CD4-positive, alpha-beta T cell (primary cell): Measurements from ENCODE around the gene SHISA7. TPM values are rescaled to one million over a fixed set of nuclear protein-coding genes. Genes with fewer than 3 reads are reported as not detected.

Experiments used
- ATAC-seq: fragments of 200-7000 bp; cut with Tn5 transposase; one replicate; pipeline ENCODE4 v1.10.0; 2022; ENCODE audit warnings: mild to moderate bottlenecking; ENCODE audit not compliant: poor library complexity
- CTCF ChIA-PET: fragments of 350-600 bp; sonication (Branson Sonifier 250); formaldehyde crosslinking; loops from one replicate; lab custom pipeline; 2021; ENCODE audit warnings: antibody characterized with exemption, inconsistent platforms; lab: Charles Lee
- POLR2A ChIA-PET: fragments of 350-600 bp; sonication (Branson Sonifier 250); formaldehyde crosslinking; loops from one replicate; lab custom pipeline; 2021; ENCODE audit warnings: antibody characterized with exemption, inconsistent platforms; lab: Charles Lee
- DNase-seq, 14 experiments: peaks; one replicate each; pipeline ENCODE4 v3.0.0-alpha.2; 2013 to 2020; ENCODE audit warnings: mixed read lengths in 2 of 14
- H3K27ac ChIP-seq, 2 donors: one replicate each; pipeline versions ENCODE4 v1.5.1 to v1.7.0; 2013; ENCODE audit warnings: low read length in 2 of 2, low read depth in 1 of 2, mild to moderate bottlenecking in 1 of 2
- H3K27me3 ChIP-seq, 2 experiments: 1 replicate in 1 of 2; 2 replicates in 1 of 2; pipeline versions ENCODE4 v1.6.1 to v1.7.0; 2013; ENCODE audit warnings: low read length in 2 of 2, control low read depth in 1 of 2, mild to moderate bottlenecking in 1 of 2, moderate library complexity in 1 of 2; ENCODE audit not compliant: insufficient read depth in 2 of 2, control insufficient read depth in 1 of 2
- H3K36me3 ChIP-seq: one replicate; pipeline ENCODE4 v1.6.1; 2013; ENCODE audit warnings: low read length, control low read depth; ENCODE audit not compliant: insufficient read depth
- H3K4me1 ChIP-seq: one replicate; pipeline ENCODE4 v1.6.1; 2013; ENCODE audit warnings: low read length, control low read depth; ENCODE audit not compliant: insufficient read depth
- H3K4me3 ChIP-seq: one replicate; pipeline ENCODE4 v1.5.1; 2013; ENCODE audit warnings: mild to moderate bottlenecking, low read length, moderate library complexity
- H3K9me3 ChIP-seq, 2 experiments: 1 replicate in 1 of 2; 2 replicates in 1 of 2; pipeline versions ENCODE4 v1.6.1 to v1.7.0; 2013; ENCODE audit warnings: low read length in 2 of 2, mild to moderate bottlenecking in 2 of 2, control low read depth in 1 of 2, moderate library complexity in 1 of 2; ENCODE audit not compliant: control insufficient read depth in 1 of 2, insufficient read depth in 1 of 2
- H3K27ac Mint-ChIP-seq: one replicate; pipeline ENCODE4 v1.8.0; 2020; ENCODE audit warnings: mixed read lengths
- H3K27me3 Mint-ChIP-seq: one replicate; pipeline ENCODE4 v1.8.0; 2021; ENCODE audit warnings: mixed read lengths
- H3K36me3 Mint-ChIP-seq: one replicate; pipeline ENCODE4 v1.8.0; 2021; ENCODE audit warnings: low read depth, mixed read lengths
- H3K4me1 Mint-ChIP-seq: one replicate; pipeline ENCODE4 v1.8.0; 2021; ENCODE audit warnings: low read depth, mixed read lengths
- H3K4me3 Mint-ChIP-seq: one replicate; pipeline ENCODE4 v1.8.0; 2020; ENCODE audit warnings: mild to moderate bottlenecking, mixed read lengths
- H3K9me3 Mint-ChIP-seq: one replicate; pipeline ENCODE4 v1.8.0; 2020; ENCODE audit warnings: mixed read lengths
- CTCF ChIP-seq: fragments of 200-600 bp; IDR thresholded peaks from one replicate; pipeline ENCODE4 v1.8.0; 2022; ENCODE audit warnings: antibody characterized with exemption, mild to moderate bottlenecking
- intact Hi-C, 2 experiments: fragments of 100-400 bp; cut with DNase I in 1 of 2; cut with micrococcal nuclease in 1 of 2; formaldehyde crosslinking; loops; one replicate each; pipeline versions ENCODE4 v1.15.1 to v1.9.0; 2023 to 2025; cut with DNase I, micrococcal nuclease
- total RNA-seq, 174 experiments: library from RNA in 2 of 174; stranded (reverse) in 2 of 174; gene quantifications; one replicate each; pipeline ENCODE4 v1.2.3 and lab custom pipeline; 2021 to 2026

Gene SHISA7
- total RNA-seq, 2 experiments from 2014 or later, result not detected

- Mint-ChIP-seq H3K4me1 (peaks cover 21% of the 10 kb centered on the region), H3K9me3 (no peaks in the 10 kb centered on the region), H3K4me3 (no peak overlapping the region), H3K27ac (no peak overlapping the region), H3K27me3 (peaks cover 57% of the 10 kb centered on the region), H3K36me3 (no peaks in the 10 kb centered on the region)
- Histone ChIP-seq H3K27me3 (peaks cover 61 to 84% of the 10 kb centered on the region in 2 experiments), H3K9me3 (peaks cover 0 to 44% of the 10 kb centered on the region in 2 experiments), H3K4me3 (no peak overlapping the region), H3K27ac (no peak overlapping the region), H3K4me1 (peaks cover 23% of the 10 kb centered on the region), H3K36me3 (no peaks in the 10 kb centered on the region)
- POLR2A ChIA-PET, result interaction anchor here (0.9 kb wide), 1 partner anchor 48 kb away, joined by 4 read pairs; the partner anchor contains the start of gene NAT14
- CTCF ChIA-PET, result no interaction called here
- no peak for ATAC-seq
- intact Hi-C loops, result no loop called here
- peak in 4 of 14 experiments; percentile 8 to 56 (median 42) for DNase-seq
- no peak for TF ChIP-seq CTCF
Observed at GRCh38 chr19:55437410-55437809, 5.7 kb downstream of the SHISA7 start.

- POLR2A ChIA-PET, result no interaction called here
Observed at GRCh38 chr19:55436847-55437246, 6.3 kb downstream of the SHISA7 start.

GRCh38 chr19:55435020-55435419, 8.1 kb downstream of the SHISA7 start:
- peaks cover 59 to 84% of the 10 kb centered on the region in 2 experiments for H3K27me3 ChIP-seq
- DNase-seq (no peak), ATAC-seq (no peak)
- no peak overlapping the region for H3K4me3 Mint-ChIP-seq
- TF ChIP-seq CTCF, result no peak
- no peaks in the 10 kb centered on the region for H3K9me3 Mint-ChIP-seq
- peaks cover 58% of the 10 kb centered on the region for H3K27me3 Mint-ChIP-seq
- CTCF ChIA-PET, result no interaction called here
- H3K4me3 ChIP-seq, result no peak overlapping the region
- POLR2A ChIA-PET, result no interaction called here
- H3K36me3 ChIP-seq, result no peaks in the 10 kb centered on the region
- intact Hi-C loops, result no loop called here
- H3K36me3 Mint-ChIP-seq, result no peaks in the 10 kb centered on the region
- peaks cover 5% of the 10 kb centered on the region for H3K4me1 Mint-ChIP-seq
- no peak overlapping the region for H3K27ac Mint-ChIP-seq
- peaks cover 0 to 37% of the 10 kb centered on the region in 2 experiments for H3K9me3 ChIP-seq
- no peaks in the 10 kb centered on the region for H3K4me1 ChIP-seq
- no peak overlapping the region for H3K27ac ChIP-seq

More at GRCh38 chr19:55436847-55437246, 6.3 kb downstream of the SHISA7 start:
- no peaks in the 10 kb centered on the region for H3K9me3 Mint-ChIP-seq
- no peak overlapping the region for H3K4me3 ChIP-seq
- H3K27ac ChIP-seq, result no peak overlapping the region
- CTCF ChIA-PET, result no interaction called here
- H3K4me3 Mint-ChIP-seq, result no peak overlapping the region
- H3K27me3 Mint-ChIP-seq, result peaks cover 59% of the 10 kb centered on the region
- intact Hi-C loops, result no loop called here
- peaks cover 18% of the 10 kb centered on the region for H3K4me1 ChIP-seq
- peaks cover 0 to 47% of the 10 kb centered on the region in 2 experiments for H3K9me3 ChIP-seq
- DNase-seq, result no peak
- H3K27ac Mint-ChIP-seq, result no peak overlapping the region
- no peaks in the 10 kb centered on the region for H3K36me3 ChIP-seq
- no peaks in the 10 kb centered on the region for H3K36me3 Mint-ChIP-seq
- H3K4me1 Mint-ChIP-seq, result peaks cover 19% of the 10 kb centered on the region
- ATAC-seq, result no peak
- TF ChIP-seq CTCF, result no peak
- peaks cover 62 to 87% of the 10 kb centered on the region in 2 experiments for H3K27me3 ChIP-seq
